ENCODE data around the gene MPPE1.

The MPPE1 gene

DNA sequence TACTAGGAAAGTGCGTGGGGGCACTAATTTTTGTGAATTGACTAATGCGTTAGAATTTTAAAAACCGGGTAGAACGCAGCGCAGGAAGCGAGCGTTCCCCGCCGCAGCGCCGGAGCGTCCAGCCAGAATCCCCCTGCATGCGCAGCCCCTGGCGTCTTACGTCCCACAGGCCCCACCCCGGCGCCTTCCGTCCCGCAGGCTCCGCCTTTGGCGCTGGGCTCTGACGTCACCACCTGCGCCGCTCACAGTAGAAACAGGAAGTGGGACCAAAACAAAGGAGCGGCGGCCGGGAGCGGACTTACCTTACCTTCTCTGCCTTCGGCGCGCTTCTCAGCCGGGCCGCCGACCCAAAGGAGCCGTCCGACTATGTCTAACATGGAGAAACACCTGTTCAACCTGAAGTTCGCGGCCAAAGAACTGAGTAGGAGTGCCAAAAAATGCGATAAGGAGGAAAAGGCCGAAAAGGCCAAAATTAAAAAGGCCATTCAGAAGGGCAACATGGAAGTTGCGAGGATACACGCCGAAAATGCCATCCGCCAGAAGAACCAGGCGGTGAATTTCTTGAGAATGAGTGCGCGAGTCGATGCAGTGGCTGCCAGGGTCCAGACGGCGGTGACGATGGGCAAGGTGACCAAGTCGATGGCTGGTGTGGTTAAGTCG, 56.8 kb downstream of the MPPE1 start, which contains the start of gene CHMP1B:
CHMP1B (plus strand) TSS at position 268 of the 660 bp plus-strand sequence; CDS start at position 367, 99 bp downstream.
- peak; percentile 83 for DNase-seq

DNA sequence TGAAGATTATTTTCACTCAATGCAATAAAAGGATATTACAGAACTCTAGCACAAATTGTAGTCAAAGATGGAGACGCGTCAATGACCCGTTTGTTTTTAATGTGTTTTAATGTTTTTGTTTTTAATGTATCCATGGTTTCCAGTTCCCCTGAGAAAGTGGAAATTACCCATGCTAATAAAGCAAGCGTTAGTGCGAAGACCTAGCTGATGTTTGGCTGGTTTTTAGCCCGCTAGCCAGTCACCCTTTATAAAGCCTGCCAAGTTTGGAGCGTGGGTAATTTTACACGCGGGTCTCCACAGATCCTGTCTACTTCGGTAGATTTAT, 57.3 kb downstream of the MPPE1 start:
- DNase-seq: no peak

DNA sequence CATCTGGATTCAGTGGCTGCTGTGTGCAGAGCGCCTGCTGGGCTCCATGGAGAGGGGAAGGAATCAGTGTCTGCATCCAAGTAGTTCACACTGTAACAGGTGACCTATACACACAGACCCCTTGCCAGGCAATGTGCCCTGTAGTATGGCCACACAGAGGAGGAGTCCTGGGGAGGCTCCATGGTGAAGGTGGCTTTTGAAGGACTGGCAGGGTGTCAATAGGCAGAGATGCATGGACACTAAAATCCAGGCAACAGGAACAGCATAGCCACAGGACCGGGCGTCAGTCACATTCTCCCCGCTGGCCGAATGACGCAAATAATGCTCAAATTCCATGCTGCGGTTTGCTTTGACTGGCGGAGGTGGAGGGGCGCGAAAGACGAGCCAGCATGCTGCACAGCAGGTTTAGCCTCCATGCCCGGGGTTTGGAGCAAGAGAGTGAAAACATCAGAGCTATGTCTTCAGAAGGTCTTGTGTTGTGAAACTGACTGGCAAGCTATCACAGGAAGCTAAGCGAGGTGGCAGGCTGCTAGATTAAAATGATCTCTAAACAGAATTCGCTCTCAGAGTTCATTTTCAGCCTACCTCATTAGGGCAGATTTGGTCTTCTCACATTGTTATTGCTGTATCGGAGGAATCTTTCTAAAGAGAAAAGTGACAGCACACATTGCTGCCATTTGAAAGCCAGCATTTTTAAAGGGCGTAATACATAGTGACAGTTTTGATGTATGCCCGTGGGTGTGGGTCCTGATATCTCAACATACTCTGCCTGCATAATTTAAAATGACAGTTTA, 58.1 kb downstream of the MPPE1 start:
- DNase-seq: peak; percentile 47

DNA sequence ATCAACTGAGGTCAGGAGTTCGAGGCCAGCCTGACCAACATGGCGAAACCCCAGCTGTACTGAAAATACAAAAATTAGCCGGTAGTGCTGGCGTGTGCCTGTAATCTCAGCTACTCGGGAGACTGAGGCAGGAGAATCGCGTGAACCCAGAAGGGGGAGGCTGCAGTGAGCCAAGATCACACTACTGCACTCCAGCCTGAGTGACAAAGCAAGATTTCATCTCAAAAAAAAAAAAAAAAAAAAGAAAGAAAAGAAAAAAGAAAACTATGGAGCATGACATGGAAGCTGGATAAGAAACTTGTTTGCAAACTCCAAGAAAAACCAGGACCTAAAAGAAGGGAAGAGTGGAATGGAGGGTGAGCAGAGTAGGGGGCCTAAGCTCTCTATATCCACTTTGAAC, 58.8 kb downstream of the MPPE1 start:
- no peak for DNase-seq

DNA sequence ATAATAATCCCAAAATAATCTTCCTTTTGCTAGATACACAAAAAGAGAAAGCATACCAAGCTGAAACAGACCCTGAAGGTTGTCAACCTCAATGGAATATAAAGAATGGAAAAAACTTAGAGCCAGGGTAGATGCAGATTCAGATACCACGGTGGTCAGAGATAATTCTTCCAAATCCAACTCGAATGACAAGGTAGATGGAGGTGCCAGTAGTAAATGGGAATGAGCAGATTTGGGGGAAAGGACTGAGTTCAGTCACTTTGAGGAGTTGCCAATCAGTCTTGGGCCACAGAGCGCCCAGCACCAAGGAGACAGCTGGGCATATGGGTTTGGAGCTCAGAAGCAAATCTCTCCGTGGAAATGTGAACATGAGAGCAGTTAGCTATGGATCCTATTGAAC, 60.3 kb downstream of the MPPE1 start:
- no peak for DNase-seq

DNA sequence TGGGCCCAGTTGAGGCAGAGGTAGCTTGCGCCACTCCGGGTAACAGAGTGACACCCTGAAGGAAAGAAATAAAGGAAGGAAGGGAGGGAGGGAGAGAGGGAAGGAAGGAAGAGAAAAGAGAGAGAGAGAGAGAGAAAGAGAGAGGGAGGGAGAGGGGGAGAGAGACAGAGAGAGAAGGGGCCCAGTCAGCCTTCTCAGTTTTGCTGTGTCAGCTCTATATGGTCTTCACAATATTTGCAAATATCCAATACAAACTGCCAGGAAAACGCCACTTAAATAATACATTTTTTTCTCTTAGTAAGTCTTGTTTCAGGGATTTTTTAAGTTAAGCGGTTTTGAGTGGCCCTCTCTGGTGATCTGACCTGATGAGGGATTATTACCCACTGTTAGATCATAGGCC, 62.5 kb downstream of the MPPE1 start:
- DNase-seq: no peak

DNA sequence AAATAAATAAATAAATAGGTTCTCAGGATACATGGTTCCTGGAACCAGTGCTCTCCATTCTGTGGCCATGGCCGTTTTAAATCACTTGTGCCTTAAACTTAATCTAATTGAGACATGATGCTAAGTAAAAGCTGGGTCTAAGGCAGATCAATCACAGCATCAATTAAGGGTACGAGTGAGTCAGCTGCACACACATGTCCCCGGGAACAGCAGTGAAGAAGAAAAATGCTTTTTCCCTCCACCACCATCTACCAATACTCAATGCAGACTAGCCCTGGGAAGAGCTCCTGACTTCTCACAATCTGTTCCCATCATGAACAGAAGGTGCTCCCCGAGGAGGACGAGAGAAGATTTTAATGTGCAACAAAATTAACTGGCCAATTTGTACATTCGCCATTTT, 63.7 kb downstream of the MPPE1 start:
- DNase-seq: no peak

DNA sequence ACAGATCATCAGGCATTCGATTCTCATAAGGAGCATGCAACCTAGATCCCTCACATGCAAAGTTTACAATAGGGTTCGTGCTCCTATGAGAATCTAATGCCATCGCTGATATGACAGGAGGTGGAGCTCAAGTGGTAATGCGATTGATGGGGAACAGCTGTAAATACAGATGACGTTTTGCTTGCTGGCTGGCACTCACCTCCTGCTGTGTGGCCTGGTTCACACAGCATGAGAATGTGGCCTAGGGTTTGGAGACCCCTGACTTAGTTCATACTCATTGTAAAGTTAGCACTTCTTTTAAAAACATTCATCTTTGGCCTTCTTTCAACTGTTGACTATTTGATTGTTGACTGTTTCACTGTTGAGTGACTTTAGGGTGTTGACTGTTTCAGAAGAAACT, 65.6 kb downstream of the MPPE1 start:
- no peak for DNase-seq

DNA sequence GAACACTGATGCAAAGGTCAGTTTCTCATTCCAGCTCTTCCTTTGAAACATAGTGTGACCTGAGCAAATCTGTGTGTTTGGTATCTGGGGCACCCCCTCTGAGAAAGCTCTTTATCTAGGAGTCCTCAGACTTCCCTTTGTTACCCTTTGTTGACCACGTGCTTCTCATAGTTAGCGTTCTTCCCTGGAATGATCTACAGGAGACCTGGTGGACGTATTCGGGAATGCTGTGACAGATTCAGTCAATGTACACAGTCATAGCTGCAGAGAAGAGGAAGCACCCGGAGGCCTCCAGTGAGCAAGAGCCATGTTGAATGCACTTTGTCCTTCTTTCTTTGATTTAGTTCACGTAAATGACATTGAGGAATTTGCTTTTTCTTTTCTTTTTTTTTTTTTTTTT, 67.6 kb downstream of the MPPE1 start:
- DNase-seq: no peak

DNA sequence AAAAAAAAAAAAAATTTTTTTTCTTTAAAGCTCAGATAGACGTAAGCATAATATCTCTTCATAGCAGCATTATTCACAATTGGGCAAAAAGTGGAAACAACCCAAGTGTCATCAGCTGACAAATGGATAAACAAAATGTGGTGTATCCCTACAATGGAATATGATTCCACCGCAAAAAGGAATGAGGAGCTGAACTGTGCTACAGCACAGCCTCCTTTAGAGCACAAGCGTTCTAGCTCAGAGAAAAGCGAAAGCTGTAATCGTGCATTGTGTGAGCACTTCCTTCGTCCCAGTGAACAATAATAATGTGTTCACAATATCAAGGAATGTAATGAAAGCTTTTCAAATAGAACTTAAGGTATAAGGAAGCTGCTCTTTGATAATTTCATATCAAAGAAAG, 68.6 kb downstream of the MPPE1 start:
- DNase-seq: no peak

DNA sequence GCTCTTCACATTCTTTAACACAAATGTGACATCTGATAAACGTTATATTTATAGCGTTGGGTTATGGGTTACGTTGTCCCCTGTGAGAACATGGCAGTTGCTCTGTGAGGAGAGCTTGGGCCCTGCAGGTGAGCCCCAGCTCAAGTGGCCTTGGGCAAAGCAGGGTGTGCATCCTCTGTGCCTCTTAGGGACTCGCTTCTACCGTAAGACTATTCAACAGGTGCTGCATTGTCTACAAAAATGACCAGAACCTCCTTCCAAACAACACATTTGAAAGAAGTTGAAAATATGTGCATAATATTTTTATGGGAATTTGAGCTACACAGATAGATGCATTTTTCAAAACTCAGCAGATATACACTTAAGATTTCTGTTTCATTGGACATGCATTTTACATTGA, 73.3 kb downstream of the MPPE1 start:
- no peak for DNase-seq

Data from NCI-H1092 treated with DMSO at 0.1 percent for 48 hours (cell line).